Gastrocnemius medialis (tissue), 4 donors: ENCODE data around the gene CACNG3. TPM values are rescaled to one million over a fixed set of nuclear protein-coding genes. Genes with fewer than 3 reads are reported as not detected.

Experiments used
- ATAC-seq, 2 donors: fragments of 150-250 bp; one replicate each; pipeline ENCODE4 v1.9.1; 2016
- DNase-seq, 2 donors: peaks; one replicate each; pipeline ENCODE4 v3.0.0-alpha.2; 2019
- H3K27ac ChIP-seq, 4 donors: fragments of 200-600 bp; sonication (generic); 1 replicate in 1 of 4; 2 replicates in 3 of 4; pipeline ENCODE4 v1.5.1; 2016 to 2018; ENCODE audit warnings: mild to moderate bottlenecking in 2 of 4, moderate library complexity in 1 of 4
- H3K27me3 ChIP-seq, 3 donors: fragments of 200-600 bp; sonication (generic) in 2 of 3; 1 replicate in 1 of 3; 2 replicates in 2 of 3; pipeline versions ENCODE4 v1.5.1 to v1.6.0; 2016 to 2019; ENCODE audit warnings: mild to moderate bottlenecking in 1 of 3, moderate library complexity in 1 of 3
- H3K36me3 ChIP-seq, 2 donors: fragments of 200-600 bp; sonication (generic) in 1 of 2; one replicate each; pipeline ENCODE4 v1.5.1; 2017 to 2018
- H3K4me1 ChIP-seq, 2 donors: fragments of 200-600 bp; sonication (generic) in 1 of 2; one replicate each; pipeline ENCODE4 v1.5.1; 2016 to 2017; ENCODE audit warnings: mild to moderate bottlenecking in 2 of 2
- H3K4me3 ChIP-seq, 4 donors: fragments of 200-600 bp; sonication (generic) in 3 of 4; 1 replicate in 1 of 4; 2 replicates in 3 of 4; pipeline ENCODE4 v1.5.1; 2016 to 2019; ENCODE audit warnings: mild to moderate bottlenecking in 2 of 4
- H3K9me3 ChIP-seq, 3 donors: fragments of 200-600 bp; sonication (generic) in 2 of 3; 1 replicate in 1 of 3; 2 replicates in 2 of 3; pipeline ENCODE4 v1.5.1; 2016 to 2019
- CTCF ChIP-seq, 5 experiments: fragments of 450-650 bp in 3 of 5; fragments of 200-600 bp in 2 of 5; sonication (generic) in 2 of 5; IDR thresholded peaks in 4 of 5; conservative IDR thresholded peaks in 1 of 5; 1 replicate in 4 of 5; 2 replicates in 1 of 5; pipeline ENCODE4 v1.5.1; 2016 to 2019; ENCODE audit warnings: antibody characterized with exemption in 5 of 5, mild to moderate bottlenecking in 3 of 5, moderate library complexity in 3 of 5
- POLR2A ChIP-seq, 2 donors: fragments of 450-650 bp; IDR thresholded peaks; one replicate each; pipeline ENCODE4 v1.6.1; 2017; ENCODE audit warnings: antibody characterized with exemption in 2 of 2, mild to moderate bottlenecking in 2 of 2, moderate library complexity in 2 of 2
- in situ Hi-C, 4 donors: fragments of 200-750 bp; cut with MboI; loops; one replicate each; pipeline versions ENCODE4 v1.15.0 to v1.8.0; 2017; ENCODE audit warnings: low sequenced_read_pairs in 4 of 4
- intact Hi-C: fragments of 100-400 bp; cut with DNase I; formaldehyde crosslinking; loops from one replicate; pipeline ENCODE4 v1.15.1; 2023; ENCODE audit warnings: low total_unique reads
- total RNA-seq, 4 donors: library from RNA; depleted of rRNA; stranded (reverse); fragments of >200 nt; gene quantifications; one replicate each; pipeline versions ENCODE4 v1.1.0 to v1.2.3, GENCODE V29; 2016

CACNG3 gene
- total RNA-seq, 4 donors from 2014 or later = not detected

DNA sequence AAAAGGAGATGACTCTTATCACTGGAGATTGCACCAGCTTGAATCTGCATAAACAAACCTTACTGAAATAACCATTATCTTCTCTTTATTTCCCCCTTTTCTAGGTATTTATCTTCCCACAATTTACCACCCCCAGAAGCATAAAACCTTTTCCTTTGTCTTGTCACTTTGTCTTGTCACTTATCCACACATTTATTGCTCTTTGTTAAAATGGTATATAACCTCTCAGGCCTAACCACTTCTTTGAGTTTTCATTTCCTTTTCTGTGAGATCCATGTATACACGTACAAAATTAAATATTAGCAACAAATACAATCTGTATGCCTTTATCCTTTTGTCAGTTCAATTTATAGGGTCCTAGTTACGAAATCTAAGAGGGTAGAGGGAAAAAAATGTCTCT is 122.9 kb downstream of the CACNG3 start:
- ATAC-seq (no peak), DNase-seq (no peak)
- Histone ChIP-seq H3K36me3 (no peaks in the 10 kb centered on the region), H3K27ac (no peak overlapping the region), H3K27me3 (no peaks in the 10 kb centered on the region), H3K4me3 (no peak overlapping the region), H3K9me3 (peaks cover 0 to 6% (median 0%) of the 10 kb centered on the region in 3 donors), H3K4me1 (no peaks in the 10 kb centered on the region)
- TF ChIP-seq CTCF (IDR thresholded peaks at IDR 0.05 in 4 of 5, conservative IDR thresholded peaks at IDR 0.05 in 1 of 5) = no peak
- no peak for TF ChIP-seq POLR2A (IDR thresholded peaks at IDR 0.05)
- intact Hi-C loops = no loop called here
- in situ Hi-C loops = no loop called here

GRCh38 chr16:24381470-24382118 is 125.5 kb downstream of the CACNG3 start:
- in situ Hi-C loops = no loop called here
- Histone ChIP-seq H3K9me3 (peaks cover 0 to 6% (median 0%) of the 10 kb centered on the region in 3 donors), H3K36me3 (no peaks in the 10 kb centered on the region), H3K4me1 (no peaks in the 10 kb centered on the region), H3K27me3 (no peaks in the 10 kb centered on the region), H3K27ac (no peak overlapping the region), H3K4me3 (no peak overlapping the region)
- DNase-seq (no peak), ATAC-seq (no peak)
- intact Hi-C loops = no loop called here
- TF ChIP-seq POLR2A (IDR thresholded peaks at IDR 0.05) = no peak
- no peak for TF ChIP-seq CTCF (IDR thresholded peaks at IDR 0.05 in 4 of 5, conservative IDR thresholded peaks at IDR 0.05 in 1 of 5)

GRCh38 chr16:24382762-24383407 is 126.8 kb downstream of the CACNG3 start:
- no peak overlapping the region for H3K4me3 ChIP-seq
- no peak for TF ChIP-seq POLR2A (IDR thresholded peaks at IDR 0.05)
- no peak for TF ChIP-seq CTCF (IDR thresholded peaks at IDR 0.05 in 4 of 5, conservative IDR thresholded peaks at IDR 0.05 in 1 of 5)
- intact Hi-C loops = no loop called here
- H3K27me3 ChIP-seq = no peaks in the 10 kb centered on the region
- DNase-seq (no peak), ATAC-seq (no peak)
- H3K4me1 ChIP-seq = no peaks in the 10 kb centered on the region
- in situ Hi-C loops = no loop called here
- peaks cover 0 to 6% (median 0%) of the 10 kb centered on the region in 3 donors for H3K9me3 ChIP-seq
- no peaks in the 10 kb centered on the region for H3K36me3 ChIP-seq
- no peak overlapping the region for H3K27ac ChIP-seq

DNA sequence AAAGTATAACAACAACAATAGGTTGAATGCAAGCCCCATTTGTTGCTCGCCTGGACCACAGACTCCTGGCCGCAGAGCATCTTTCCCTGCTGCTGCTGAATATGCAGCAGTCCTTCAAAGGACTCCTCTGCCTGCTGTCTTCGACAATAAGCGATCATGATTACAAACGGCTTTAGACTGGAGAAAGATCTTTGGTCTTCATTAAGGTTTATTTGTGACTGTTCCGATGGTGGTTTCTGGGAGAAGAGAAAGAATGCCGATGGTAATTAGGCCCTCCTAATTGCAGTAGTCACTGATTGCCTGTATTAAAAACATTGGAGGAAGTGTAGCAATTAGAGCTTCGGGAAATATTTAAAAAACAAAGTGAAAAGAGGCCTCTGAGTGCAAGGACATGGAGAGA is 138.2 kb downstream of the CACNG3 start:
- no peaks in the 10 kb centered on the region for H3K9me3 ChIP-seq
- intact Hi-C loops = no loop called here
- ATAC-seq (no peak), DNase-seq (no peak)
- H3K4me1 ChIP-seq = no peaks in the 10 kb centered on the region
- no peaks in the 10 kb centered on the region for H3K36me3 ChIP-seq
- no peak overlapping the region for H3K27ac ChIP-seq
- H3K27me3 ChIP-seq = no peaks in the 10 kb centered on the region
- no peak for TF ChIP-seq POLR2A (IDR thresholded peaks at IDR 0.05)
- TF ChIP-seq CTCF (IDR thresholded peaks at IDR 0.05 in 4 of 5, conservative IDR thresholded peaks at IDR 0.05 in 1 of 5) = no peak
- H3K4me3 ChIP-seq = no peak overlapping the region
- in situ Hi-C loops = no loop called here
